ENCODE results near the gene CNTF. TPM values are rescaled to one million over a fixed set of nuclear protein-coding genes. Genes with fewer than 3 reads are reported as not detected.

The CNTF gene
- total and polyA plus RNA-seq, 4 donors = 0.28 to 2.0 (median 1.0) TPM

DNA sequence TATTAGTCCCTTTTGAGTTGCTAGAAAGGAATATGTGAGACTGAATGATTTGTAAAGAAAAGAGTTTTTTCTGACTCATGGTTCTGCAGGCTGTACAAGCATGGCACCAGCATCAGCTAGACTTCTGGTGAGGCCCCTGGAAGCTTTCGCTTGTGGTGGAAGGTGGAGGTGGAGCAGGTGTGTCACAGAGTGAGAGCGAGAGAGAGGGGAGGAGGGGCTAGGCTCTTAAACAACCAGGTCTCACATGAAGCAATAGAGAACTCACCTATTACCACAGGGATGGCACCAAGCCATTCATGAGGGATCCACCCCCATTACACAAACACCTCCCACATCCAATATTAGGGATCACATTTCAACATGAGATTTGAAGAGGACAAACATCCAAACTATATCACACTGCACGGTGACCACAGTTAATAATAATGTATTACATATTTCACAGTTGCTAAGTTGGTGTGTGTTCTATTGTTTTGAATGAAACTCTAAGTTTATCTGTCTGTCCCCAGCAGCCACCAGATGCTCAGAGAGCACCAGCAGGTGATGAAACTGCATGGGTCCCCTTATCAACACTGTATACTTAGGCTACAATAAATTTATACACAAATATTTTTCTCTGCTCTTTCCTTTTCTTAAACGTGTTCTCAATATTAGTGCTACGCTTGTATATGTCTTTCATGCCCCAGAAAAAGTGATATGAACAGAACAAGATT lies 29.5 kb upstream of the CNTF start:
- Histone ChIP-seq H3K27me3 (ENCODE audit: control insufficient read depth in 3 of 3, insufficient read depth in 3 of 3, low read length in 2 of 3) (no peaks in the 10 kb centered on the region), H3K4me1 (ENCODE audit: control insufficient read depth in 5 of 5, insufficient read depth in 5 of 5, low read length in 5 of 5) (peaks cover 0 to 18% (median 2%) of the 10 kb centered on the region in 5 donors), H3K9ac (ENCODE audit: insufficient read depth in 1 of 2, low read length in 2 of 2) (no peak overlapping the region), H3K4me3 (no peak overlapping the region), H3K27ac (ENCODE audit: low read depth in 1 of 2, low read length in 1 of 2) (no peak overlapping the region), H3K9me3 (ENCODE audit: control insufficient read depth in 4 of 4, insufficient read depth in 3 of 4, low read length in 3 of 4) (no peaks in the 10 kb centered on the region), H3K36me3 (ENCODE audit: control insufficient read depth in 4 of 4, insufficient read depth in 4 of 4, low read length in 4 of 4) (peaks cover 0 to 13% (median 2%) of the 10 kb centered on the region in 4 donors)
- DNase-seq = no peak
- no peak for ATAC-seq (ENCODE audit: insufficient read depth, low FRiP score)
- 87 to 91% methylated on average over 5 of the region's 5 CpGs for WGBS, 2 donors
- TF ChIP-seq, protein P1, sequence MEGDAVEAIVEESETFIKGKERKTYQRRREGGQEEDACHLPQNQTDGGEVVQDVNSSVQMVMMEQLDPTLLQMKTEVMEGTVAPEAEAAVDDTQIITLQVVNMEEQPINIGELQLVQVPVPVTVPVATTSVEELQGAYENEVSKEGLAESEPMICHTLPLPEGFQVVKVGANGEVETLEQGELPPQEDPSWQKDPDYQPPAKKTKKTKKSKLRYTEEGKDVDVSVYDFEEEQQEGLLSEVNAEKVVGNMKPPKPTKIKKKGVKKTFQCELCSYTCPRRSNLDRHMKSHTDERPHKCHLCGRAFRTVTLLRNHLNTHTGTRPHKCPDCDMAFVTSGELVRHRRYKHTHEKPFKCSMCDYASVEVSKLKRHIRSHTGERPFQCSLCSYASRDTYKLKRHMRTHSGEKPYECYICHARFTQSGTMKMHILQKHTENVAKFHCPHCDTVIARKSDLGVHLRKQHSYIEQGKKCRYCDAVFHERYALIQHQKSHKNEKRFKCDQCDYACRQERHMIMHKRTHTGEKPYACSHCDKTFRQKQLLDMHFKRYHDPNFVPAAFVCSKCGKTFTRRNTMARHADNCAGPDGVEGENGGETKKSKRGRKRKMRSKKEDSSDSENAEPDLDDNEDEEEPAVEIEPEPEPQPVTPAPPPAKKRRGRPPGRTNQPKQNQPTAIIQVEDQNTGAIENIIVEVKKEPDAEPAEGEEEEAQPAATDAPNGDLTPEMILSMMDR (IDR thresholded peaks at IDR 0.05; ENCODE audit: control extremely low read depth, extremely low read depth) = no peak

DNA sequence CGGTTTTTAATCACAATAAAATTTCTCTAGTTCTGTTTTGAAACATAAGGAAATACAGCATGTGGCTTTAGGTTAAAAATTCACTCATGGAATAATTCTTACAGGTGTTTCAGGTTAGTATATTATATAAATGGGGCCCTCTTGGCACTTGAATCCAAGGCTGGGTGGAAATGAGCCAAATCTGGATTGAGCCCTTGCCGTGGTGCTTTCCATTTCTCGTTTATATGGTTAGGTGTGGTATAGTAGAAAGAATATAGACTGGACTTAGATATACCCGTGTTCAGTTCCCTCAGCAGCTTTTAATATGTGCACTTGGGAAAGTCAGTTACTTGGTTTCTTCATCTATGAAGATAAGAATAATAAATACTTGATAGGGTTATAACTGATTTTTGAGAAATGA lies 27.6 kb upstream of the CNTF start:
- H3K27ac ChIP-seq (ENCODE audit: low read depth in 1 of 2, low read length in 1 of 2) = no peak overlapping the region
- H3K4me1 ChIP-seq (ENCODE audit: control insufficient read depth in 5 of 5, insufficient read depth in 5 of 5, low read length in 5 of 5) = peaks cover 0 to 15% (median 2%) of the 10 kb centered on the region in 5 donors
- H3K4me3 ChIP-seq = no peak overlapping the region
- TF ChIP-seq, protein P1 (IDR thresholded peaks at IDR 0.05; ENCODE audit: control extremely low read depth, extremely low read depth) = no peak
- H3K36me3 ChIP-seq (ENCODE audit: control insufficient read depth in 4 of 4, insufficient read depth in 4 of 4, low read length in 4 of 4) = peaks cover 0 to 10% (median 2%) of the 10 kb centered on the region in 4 donors
- no peak overlapping the region for H3K9ac ChIP-seq (ENCODE audit: insufficient read depth in 1 of 2, low read length in 2 of 2)
- ATAC-seq (ENCODE audit: insufficient read depth, low FRiP score) = no peak
- no peaks in the 10 kb centered on the region for H3K9me3 ChIP-seq (ENCODE audit: control insufficient read depth in 4 of 4, insufficient read depth in 3 of 4, low read length in 3 of 4)
- no peaks in the 10 kb centered on the region for H3K27me3 ChIP-seq (ENCODE audit: control insufficient read depth in 3 of 3, insufficient read depth in 3 of 3, low read length in 2 of 3)
- no peak for DNase-seq
- WGBS, 2 donors = 72 to 80% methylated on average over 4 of the region's 4 CpGs

DNA sequence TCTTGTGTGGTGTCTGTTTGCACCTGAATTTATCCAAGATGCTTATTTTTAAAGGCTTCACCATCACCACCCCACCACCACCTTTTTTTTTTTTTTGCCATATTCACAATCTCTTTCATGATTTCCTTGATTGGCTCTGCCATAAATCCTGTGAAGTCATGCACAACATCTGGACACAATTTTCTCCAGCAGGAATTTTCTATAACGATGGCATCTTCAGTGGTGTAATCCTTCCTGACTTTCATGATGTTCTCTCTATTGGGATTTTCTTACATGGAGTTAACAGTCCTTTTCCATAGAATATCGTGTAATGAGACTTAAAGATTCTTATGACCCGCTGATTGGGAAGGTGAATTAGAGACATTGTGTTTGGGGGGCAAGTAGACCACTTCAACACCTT lies 25.8 kb upstream of the CNTF start:
- TF ChIP-seq, protein P1 (IDR thresholded peaks at IDR 0.05; ENCODE audit: control extremely low read depth, extremely low read depth) = no peak
- H3K27me3 ChIP-seq (ENCODE audit: control insufficient read depth in 3 of 3, insufficient read depth in 3 of 3, low read length in 2 of 3) = no peaks in the 10 kb centered on the region
- DNase-seq = no peak
- ATAC-seq (ENCODE audit: insufficient read depth, low FRiP score) = no peak
- H3K27ac ChIP-seq (ENCODE audit: low read depth in 1 of 2, low read length in 1 of 2) = no peak overlapping the region
- H3K4me3 ChIP-seq = no peak overlapping the region
- no peak overlapping the region for H3K9ac ChIP-seq (ENCODE audit: insufficient read depth in 1 of 2, low read length in 2 of 2)
- peaks cover 0 to 10% (median 1%) of the 10 kb centered on the region in 4 donors for H3K36me3 ChIP-seq (ENCODE audit: control insufficient read depth in 4 of 4, insufficient read depth in 4 of 4, low read length in 4 of 4)
- no peaks in the 10 kb centered on the region for H3K9me3 ChIP-seq (ENCODE audit: control insufficient read depth in 4 of 4, insufficient read depth in 3 of 4, low read length in 3 of 4)
- 91 to 94% methylated on average over 3 of the region's 3 CpGs for WGBS, 2 donors
- peaks cover 0 to 12% (median 2%) of the 10 kb centered on the region in 5 donors for H3K4me1 ChIP-seq (ENCODE audit: control insufficient read depth in 5 of 5, insufficient read depth in 5 of 5, low read length in 5 of 5)

Measured in lung (tissue), 12 donors.